Measurements from ENCODE around the gene TBC1D16.

GRCh38 chr17:80007939-80008338 is 27.7 kb downstream of the TBC1D16 start:
- TF ChIP-seq EZH2 (IDR thresholded peaks at IDR 0.05; ENCODE audit: borderline replicate concordance, insufficient read depth, low read depth, low read length, poor library complexity, severe bottlenecking) (no peak), CTCF (IDR thresholded peaks at IDR 0.05) (no peak)

Data from B cell (primary cell).